UCSD-AML1 (cell line): ENCODE data around the gene CTCF.
A peak's percentile ranks its signal among the peaks of the same experiment; 100 is the strongest.
"Not testable (repeated sequence)": the region's sequence is repeated elsewhere in the genome, so short reads cannot be mapped to it uniquely, and the experiment has no call there.

Source experiments
- DNase-seq: peaks from one replicate; lab custom pipeline; 2025; ENCODE audit not compliant: unreplicated experiment; lab: John Stamatoyannopoulos, UW

CTCF gene, protein sequence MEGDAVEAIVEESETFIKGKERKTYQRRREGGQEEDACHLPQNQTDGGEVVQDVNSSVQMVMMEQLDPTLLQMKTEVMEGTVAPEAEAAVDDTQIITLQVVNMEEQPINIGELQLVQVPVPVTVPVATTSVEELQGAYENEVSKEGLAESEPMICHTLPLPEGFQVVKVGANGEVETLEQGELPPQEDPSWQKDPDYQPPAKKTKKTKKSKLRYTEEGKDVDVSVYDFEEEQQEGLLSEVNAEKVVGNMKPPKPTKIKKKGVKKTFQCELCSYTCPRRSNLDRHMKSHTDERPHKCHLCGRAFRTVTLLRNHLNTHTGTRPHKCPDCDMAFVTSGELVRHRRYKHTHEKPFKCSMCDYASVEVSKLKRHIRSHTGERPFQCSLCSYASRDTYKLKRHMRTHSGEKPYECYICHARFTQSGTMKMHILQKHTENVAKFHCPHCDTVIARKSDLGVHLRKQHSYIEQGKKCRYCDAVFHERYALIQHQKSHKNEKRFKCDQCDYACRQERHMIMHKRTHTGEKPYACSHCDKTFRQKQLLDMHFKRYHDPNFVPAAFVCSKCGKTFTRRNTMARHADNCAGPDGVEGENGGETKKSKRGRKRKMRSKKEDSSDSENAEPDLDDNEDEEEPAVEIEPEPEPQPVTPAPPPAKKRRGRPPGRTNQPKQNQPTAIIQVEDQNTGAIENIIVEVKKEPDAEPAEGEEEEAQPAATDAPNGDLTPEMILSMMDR

DNA sequence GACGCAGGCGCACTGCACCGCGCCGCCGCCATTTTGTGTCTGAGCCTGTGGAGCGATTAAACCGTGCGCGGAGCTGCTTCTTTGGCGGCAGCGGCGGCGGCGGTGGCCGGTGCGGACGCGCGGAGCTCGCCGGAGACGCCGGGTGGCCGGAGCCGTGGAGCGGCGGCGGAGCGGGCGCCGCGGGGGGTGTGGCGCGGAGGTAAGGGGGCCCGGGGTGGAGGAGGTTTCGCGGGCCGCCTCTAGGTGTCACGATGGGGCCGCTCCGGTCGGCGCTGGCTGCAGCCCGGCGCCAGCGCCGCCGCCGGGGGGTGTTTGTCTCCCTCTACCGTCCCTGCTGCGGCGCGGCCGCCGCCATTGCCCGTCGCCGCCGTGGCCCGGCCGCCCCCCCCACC lies at the start of gene CTCF:
Gene CTCF, plus strand, starts transcription at position 1 of the 392 bp plus-strand sequence. CDS start 48,307 bp downstream, outside the sequence.
- DNase-seq: peak; percentile 89

DNA sequence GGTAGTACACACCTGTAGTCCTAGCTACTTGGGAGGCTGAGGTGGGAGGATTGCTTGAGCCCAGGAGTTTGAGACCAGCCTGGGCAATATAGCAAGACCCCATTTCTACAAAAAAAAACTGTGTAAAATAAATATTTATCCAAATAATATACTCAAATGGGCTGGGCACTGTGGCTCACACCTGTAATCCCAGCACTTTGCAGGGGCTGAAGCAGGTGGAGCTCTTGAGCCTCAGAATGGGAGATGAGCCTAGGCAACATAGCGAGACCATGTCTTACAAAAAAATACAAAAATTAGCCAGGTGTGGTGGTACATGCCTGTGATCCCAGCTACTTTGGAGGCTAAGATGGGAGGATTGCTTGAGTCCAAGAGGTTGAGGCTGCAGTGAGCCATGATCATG lies 48.4 kb upstream of the CTCF start:
- not testable (repeated sequence) for DNase-seq

DNA sequence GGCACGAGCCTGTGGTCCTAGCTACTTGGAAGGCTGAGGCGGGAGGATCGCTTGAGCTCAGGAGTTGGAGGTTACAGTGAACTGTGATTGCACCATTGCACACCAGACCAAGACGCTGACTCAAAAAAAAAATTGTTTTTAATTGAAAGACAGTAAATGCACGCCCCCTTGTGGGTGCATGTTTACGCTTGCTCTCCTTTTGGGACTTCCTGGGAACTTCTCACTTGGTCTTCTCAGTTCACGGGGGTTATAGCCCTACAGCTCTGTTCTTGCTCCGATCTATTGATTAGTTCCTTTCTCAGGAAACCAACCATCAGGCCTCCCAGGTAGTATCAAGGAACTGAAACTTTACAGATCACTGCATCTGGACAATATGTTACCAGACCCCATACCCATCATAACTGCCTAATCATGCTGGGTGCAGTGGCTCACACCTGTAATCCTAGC lies 47.9 kb upstream of the CTCF start:
- DNase-seq: peak; percentile 76

DNA sequence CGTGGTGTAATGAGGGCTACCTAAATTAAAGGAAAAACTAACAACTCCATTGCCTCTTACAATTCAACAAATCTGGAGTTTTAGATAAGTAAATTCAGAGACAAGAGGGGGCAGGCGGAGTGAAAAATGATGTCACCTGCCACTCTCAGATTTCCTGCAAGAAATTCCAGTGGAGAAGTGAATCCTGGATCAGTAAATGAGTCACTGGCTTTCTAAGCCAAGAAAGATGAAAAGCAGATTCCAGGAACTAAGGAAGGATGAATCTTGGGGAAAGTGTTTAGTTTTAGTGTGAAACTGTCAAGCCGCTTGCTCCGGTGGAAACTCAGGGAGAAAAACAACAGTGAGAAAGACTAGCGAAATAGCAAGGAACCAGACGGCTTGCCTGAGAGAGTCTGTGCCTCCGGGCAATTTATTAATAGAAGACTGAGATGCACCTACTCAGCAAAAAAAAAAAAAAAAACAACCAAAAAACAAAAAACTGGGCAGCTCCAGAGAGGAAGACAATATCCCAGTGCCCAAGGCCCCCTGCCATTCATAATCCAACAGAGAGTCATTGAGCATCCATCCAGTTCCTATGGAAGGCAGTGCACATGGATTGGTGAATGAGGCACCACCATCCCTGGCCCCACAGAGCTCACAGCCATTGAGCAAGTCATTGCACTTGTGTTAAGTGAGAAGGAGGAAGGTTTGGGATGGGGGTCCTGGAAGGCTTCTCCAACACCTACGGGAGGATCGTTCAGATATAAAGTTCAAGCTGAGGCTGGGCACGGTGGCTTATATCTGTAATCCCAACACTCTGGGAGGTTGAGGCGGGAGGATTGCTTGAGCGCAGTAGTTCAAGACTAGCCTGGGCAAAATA lies 45.8 kb upstream of the CTCF start:
- no peak for DNase-seq

DNA sequence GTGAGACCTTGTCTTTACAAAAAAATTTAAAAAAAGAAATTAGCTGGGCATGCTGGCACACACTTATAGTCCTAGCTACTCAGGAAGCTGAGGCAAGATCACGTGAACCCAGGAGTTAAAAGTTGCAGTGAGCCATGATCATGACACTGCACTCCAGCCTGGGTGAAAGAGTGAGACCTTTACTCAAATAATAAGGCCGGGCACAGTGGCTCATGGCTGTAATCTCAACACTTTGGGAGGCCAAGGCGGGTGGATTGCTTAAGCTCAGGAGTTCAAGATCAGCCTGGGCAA lies 45.2 kb upstream of the CTCF start:
- DNase-seq: no peak

DNA sequence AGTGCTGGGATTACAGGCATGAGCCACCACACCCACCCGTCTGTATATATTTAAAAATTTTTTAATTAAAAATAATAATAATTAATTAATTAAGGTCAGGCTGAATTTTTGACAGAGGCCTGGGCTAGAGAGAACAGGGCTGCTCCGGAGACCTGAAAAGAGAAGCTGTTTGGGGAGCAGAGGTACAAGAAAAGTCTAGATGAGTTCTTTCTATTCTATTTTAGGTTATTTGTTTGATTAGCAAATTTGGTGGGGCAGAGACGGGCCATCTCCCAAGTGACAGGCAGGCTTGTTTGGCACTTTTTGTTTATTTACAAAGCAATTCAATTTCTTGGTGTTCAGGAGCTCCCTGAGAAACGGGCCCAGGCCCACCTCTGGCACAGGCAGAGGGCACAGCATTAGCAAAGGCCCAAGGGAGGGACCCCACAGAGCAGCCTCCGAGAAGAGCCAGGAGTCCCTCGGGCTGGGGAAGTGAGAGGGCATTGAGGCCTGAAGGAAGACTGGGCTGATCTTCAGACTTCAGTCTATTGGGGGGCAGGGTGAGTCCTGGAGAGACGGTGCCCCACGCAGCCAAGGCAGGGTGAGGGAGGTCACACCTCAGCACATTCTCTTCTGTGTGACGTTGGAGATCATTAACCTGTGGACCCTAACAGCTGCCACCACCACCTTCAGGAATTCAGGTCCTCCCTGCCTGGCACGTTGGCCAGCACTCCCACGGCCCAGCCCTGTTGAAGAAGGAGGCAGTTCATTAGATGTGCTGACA lies 44.5 kb upstream of the CTCF start:
- DNase-seq: no peak

DNA sequence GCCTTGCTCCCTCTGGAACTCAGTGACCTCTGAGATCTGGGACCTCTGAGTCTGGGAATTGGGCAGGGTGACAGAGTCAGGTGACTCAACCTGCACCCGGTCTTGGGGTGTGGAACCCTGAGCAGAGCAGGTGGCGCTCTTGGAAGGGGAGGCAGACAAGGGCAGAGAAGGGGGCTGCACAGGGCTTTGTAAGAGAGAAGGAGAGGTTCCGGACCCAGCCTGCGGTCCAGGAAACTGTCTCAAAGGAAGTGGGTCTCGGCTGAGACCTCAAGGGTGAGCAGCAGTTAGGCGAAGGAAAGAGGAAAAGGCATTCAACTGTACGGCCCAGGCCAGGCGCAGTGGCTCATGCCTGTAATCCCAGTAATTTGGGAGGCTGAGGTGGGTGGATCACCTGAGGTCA lies 43.6 kb upstream of the CTCF start:
- DNase-seq: peak; percentile 39

DNA sequence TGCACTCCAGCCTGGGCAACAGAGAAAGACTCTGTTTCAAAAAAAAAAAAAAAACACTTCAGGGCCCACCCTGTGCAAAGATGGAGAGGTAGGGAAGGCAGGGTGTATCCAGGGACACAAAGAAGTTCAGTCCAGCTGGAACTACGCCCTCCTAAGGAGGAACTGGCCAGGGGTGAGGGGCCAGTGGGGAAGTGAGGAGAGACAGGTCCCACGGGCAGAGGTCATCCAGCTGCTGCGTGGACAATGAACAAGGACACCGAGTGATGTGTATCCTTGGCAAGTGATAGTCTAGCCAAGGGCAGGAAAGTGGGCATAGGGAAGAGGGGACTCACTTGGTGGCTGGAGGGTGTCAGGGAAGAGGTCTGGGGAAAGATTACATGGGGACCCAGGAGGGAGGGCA lies 43.1 kb upstream of the CTCF start:
- DNase-seq: no peak

DNA sequence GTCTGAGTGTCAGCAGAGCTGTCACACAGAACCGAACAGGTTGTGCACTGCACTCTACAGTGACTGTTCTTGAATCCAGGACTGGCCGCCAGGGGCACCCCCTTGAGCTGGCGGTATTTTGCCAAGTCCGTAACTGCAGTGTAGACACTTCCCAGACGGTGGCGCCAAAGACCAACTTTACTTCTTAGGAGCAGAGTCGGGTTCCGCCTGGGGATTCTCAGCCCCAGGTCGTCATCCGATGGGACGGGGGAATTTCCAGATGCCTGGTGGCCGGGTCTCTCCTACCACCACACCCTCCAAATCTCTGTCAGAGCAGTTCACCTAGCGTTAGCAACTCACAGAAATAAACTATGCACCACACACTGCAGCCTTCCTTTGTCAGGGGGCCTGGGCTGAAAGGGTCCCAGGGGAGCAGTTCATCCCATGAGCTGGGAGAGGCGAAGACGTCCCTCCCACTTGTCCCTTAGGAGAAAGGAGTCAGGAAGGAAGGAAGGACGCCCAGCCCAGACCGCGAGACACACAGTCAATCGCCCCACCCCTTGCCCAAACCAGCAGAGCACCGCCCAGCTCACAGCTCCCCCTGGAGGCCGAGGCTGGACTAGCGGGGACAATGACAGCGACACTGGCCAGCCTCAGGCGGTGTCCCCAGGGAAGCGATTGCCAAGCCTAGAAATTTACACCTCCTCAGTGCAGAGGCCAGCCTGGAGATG lies 41.1 kb upstream of the CTCF start:
- peak; percentile 95 for DNase-seq

DNA sequence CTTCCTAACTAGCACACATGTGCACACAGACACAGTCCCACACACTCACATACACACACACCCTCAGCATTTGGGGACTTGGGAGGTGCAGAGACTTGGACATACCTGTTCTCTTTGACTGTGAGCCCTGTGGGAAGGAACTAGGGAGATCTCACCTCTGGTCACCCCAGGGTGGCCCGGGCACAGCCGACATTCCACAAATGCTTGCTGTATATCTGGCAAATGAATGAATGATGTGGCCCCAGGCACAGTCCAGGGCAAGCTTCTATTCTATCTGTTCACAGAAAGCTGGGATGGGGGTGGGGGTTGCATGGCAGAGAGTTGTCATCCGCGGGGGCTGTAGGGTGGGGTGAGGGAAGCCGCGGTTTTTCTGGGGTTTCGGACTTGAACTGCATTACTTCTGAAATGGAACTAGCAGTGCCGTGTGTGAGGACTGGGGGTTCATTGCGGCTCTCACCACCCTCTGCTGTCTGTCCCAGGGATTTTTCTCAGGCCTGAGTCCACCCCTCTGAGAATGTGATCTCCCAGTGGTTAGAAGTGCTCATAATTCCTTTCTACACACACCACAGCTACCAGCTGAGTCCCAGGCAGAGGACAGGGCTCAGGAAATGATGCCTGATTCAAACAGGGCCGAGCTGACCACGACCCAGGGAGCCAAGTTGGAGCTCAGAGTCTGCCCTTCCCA lies 37.0 kb upstream of the CTCF start:
- DNase-seq: no peak

DNA sequence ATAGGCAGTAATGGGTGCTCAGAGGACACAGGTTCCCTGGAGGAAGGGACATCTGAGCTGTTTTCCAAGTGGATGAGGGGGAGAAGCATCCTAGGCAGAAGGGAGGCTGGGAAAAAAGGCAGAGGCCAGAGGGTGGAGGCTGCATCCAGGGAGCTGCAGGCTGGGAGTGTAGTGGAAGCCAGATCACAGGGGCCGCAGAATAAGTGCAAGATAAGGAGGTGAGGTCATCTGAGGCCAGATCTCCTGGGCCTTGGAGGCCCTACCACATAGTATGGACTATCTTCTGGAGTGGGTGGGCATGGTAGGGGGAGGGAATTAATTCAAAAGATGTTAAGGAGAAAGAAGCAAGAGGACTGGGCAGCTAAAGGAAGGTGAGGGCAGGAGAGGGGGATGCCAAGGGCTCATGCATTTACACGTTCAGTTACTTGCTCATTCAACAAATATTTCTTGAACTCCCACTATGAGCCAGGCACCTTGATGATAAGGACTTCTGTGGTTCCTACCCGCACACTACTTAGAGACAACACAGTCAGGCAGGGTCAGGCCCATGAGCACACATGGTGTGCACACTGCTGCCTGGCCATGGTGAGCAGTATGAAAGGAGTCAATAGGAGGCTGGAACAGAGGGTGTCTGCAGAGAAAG lies 36.1 kb upstream of the CTCF start:
- no peak for DNase-seq

DNA sequence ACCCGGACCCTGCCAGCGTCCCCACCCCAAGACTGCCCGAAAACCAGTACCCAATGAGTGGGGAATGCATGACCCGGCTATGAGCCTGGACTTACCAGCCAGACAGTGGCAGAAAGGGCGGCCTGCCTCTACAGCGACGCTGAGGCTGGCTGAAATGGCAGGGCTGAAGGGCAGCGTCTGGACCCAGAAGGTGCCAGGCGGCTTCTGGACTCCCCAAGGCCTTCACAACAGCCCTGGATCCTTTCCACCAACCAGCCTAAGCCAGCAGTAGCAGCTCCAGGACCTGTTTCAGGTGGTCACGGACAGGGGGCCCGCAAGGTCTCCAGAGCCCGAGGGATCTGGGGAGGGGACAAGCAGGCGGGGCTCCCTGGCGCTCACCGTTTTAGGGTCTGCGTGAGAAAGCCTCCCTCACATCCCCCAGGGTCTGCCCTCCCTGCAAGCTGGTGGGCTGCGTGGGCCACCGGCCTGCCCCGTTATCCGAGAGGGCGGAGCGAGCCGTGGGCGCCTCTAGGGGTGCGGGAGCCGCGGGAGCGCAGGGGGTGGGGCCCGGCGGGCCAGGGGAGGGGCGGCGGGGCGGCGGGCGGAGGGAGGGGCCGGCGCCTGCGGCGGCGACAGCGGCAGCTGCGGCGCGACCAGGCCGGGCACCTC lies 34.0 kb upstream of the CTCF start, which contains the start of gene RIPOR1:
Gene RIPOR1, plus strand, starts transcription at position 608 of the 648 bp plus-strand sequence. CDS start 9,618 bp downstream, outside the sequence.
- peak; percentile 63 for DNase-seq

DNA sequence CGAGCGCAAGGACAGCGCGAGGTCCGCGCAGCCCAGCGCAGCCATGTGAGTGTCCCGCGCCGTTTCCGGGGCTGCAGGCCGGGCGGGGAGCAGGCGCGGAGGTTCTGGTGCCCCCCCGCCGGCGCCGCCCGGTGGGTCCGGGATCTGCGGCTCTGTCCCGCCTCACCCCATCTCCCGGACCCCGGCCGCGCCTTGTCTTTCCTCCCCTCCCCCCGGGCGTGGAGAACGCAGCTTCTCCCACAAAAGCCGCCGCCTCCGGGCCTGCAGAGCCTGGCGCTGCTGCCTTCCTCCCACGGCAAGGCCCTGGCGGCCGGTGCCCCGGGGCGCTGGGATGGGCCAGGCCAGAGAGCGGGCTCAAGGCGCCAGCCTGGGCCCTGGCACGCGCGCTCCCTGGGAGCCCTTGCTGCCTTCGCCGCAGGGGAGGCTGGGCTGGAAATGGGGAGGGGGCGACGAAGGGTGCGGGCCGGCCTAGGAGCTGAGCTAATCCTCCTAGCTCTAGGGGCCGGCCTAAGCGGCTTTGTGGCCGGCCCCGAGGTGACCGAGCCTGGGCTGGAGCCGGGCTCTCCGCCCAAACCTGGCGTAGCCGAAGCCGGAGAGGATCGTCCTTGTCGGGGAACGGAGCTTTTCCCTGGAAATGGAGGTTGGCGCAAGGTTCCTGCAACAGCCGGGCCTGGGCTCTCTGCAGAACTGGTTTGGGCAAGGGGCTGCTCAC lies 33.3 kb upstream of the CTCF start:
- peak; percentile 63 for DNase-seq

DNA sequence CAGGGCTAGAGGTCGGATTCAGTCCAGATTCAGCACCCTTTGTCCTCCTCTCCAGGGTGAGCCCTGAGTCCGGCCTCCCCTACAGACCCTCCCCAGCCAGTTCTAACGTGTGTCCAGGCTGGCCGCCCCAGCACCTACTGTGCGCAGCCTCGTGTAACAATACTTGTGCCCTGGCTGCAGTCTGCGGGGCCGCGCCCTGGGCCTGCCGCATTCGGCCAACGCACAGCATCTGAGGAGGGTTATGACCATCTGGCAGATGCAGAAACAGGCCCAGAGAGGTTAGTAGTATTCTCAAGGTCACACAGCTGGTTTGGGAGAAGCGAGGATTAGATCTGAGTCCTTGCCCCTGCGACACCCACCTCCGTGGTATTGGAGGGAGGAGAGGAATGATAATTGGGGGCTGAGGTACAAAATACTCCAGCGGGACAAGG lies 32.7 kb upstream of the CTCF start:
- DNase-seq: no peak

DNA sequence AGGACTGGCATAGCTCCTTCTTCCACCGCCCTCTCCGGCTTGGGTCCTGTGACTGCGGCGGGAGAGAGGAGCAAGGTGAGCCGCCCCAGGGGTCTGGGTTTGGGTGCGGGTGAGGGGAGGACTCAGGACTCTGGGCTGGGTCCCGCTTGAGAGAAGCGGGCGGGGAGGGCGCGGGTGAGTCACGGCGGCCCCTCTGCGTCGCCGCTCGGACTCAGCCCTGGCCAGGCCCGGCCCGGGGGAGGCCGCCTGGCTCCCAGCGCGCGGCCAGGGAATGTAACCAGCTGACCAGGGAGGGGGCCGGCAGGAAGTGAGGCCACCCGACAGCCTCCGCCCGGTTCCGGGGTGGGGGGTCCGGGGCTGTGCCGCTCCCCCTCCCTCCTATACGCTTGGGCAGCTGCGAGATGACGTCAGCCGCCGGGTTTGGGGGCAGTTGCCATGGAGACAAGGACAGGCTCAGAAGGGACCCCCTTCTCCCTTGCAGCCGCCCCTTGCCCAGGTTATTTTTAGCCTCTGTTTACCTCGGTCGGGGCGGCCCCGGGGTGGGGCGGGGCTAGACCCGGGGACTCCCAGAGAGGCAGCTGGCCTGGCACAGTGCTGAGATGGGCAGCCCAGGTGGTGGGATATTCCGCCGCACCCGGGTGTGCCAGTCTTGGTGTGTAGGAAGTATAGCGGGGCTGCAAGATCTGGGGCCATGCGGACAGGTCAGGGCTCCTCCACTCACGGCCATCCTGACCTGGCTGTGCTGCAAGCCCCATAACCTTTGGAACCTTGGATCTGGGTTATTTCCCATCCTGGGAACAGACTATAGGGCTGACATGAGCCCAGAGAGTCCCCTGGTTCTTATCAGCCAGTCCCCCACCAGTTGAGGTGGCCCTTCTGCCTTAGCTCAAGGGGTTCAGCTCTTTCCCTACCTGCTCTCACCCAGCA lies 32.0 kb upstream of the CTCF start:
- DNase-seq: no peak

DNA sequence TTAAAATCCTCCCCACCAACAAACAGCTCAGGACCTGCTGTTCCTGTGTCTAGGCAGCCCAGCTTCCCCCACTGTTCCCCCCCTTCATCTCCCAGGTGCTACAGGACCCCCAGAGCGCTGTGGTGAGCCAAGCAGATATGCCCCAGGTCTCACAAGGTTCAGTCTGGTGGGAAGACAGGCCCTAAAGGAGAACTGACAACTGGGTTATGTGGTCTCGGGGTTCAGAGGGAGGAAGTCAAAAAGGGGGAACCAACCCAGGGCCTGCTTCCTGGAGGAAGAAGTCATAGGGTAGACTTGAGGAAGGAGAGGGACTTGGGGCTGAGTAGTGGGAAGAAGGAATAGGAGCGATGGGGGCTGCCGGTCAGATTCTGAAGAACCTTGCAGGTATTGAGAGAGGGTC lies 31.1 kb upstream of the CTCF start:
- DNase-seq: peak; percentile 46
